GM12878 (cell line): Measurements from ENCODE around the gene SORCS2. TPM values are rescaled to one million over a fixed set of nuclear protein-coding genes. Genes with fewer than 3 reads are reported as not detected.

Experiments
- ATAC-seq: fragments of 200-7000 bp; cut with Tn5 transposase; 3 replicates; pipeline ENCODE4 v1.9.1; 2020; ENCODE audit warnings: mild to moderate bottlenecking, moderate library complexity
- BruUV-seq: library from RNA; stranded (reverse); fragments of 400-500 nt; replicated peaks from 2 replicates; lab custom pipeline; 2021; lab: Mats Ljungman, UMichigan
- CTCF ChIA-PET: fragments of 300-600 bp; sonication (Branson Sonifier 250); formaldehyde crosslinking; extraction: SDS; loops from one replicate; lab custom pipeline; 2021; ENCODE audit warnings: inconsistent platforms; lab: Yijun Ruan, JAX
- POLR2A ChIA-PET: fragments of 350-600 bp; formaldehyde crosslinking; extraction: SDS; loops from one replicate; lab custom pipeline; 2021; ENCODE audit warnings: inconsistent platforms; lab: Charles Lee
- RAD21 ChIA-PET: fragments of 300-600 bp; sonication (Branson Sonifier 250); formaldehyde crosslinking; loops from one replicate; lab custom pipeline; 2023; ENCODE audit warnings: antibody characterized with exemption; ENCODE audit not compliant: unreplicated experiment; lab: Charles Lee
- SMC1A ChIA-PET: fragments of 300-600 bp; sonication (Branson Sonifier 250); formaldehyde crosslinking; loops from one replicate; lab custom pipeline; 2023; ENCODE audit not compliant: unreplicated experiment, uncharacterized antibody; lab: Charles Lee
- DNase-seq: peaks from one replicate; pipeline ENCODE4 v3.0.0-alpha.2; 2011; ENCODE audit warnings: low read depth, low spot score
- FAIRE-seq: peaks from 3 replicates; lab custom pipeline; 2011; peaks lifted over from hg19 to GRCh38; lab: Jason Lieb, UNC
- H2AFZ ChIP-seq: 2 replicates; pipeline ENCODE4 v1.6.0; 2011; ENCODE audit warnings: low read depth, low read length, control low read depth; ENCODE audit not compliant: control insufficient read depth
- H3K27ac ChIP-seq: 2 replicates; pipeline ENCODE4 v1.5.1; 2011; ENCODE audit warnings: control low read depth; ENCODE audit not compliant: control insufficient read depth, insufficient read depth
- H3K27me3 ChIP-seq, 2 experiments: replicated peaks in 1 of 2; 2 replicates each; pipeline versions ENCODE4 v1.6.0 to v1.6.1; 2011; ENCODE audit warnings: low read length in 1 of 2; ENCODE audit not compliant: control insufficient read depth in 2 of 2, insufficient read depth in 2 of 2
- H3K36me3 ChIP-seq, 2 experiments: 2 replicates each; pipeline ENCODE4 v1.5.1; 2011; ENCODE audit warnings: low read length in 1 of 2; ENCODE audit not compliant: control insufficient read depth in 2 of 2, insufficient read depth in 2 of 2
- H3K4me1 ChIP-seq: 2 replicates; pipeline ENCODE4 v1.6.1; 2011; ENCODE audit warnings: mild to moderate bottlenecking, low read length, moderate library complexity, mixed read lengths; ENCODE audit not compliant: control insufficient read depth, insufficient read depth
- H3K4me2 ChIP-seq: 2 replicates; pipeline ENCODE4 v1.6.0; 2011; ENCODE audit warnings: control low read depth; ENCODE audit not compliant: control insufficient read depth, insufficient read depth
- H3K4me3 ChIP-seq: fragments of 200-600 bp; sonication (generic); 2 replicates; pipeline ENCODE4 v1.5.1; 2016
- H3K79me2 ChIP-seq: 2 replicates; pipeline ENCODE4 v1.6.0; 2011; ENCODE audit warnings: low read length; ENCODE audit not compliant: control insufficient read depth, insufficient read depth
- H3K9ac ChIP-seq: 2 replicates; pipeline ENCODE4 v1.8.0; 2011; ENCODE audit warnings: low read length, control low read depth, mixed read lengths; ENCODE audit not compliant: control insufficient read depth, insufficient read depth
- H3K9me3 ChIP-seq: replicated peaks from 3 replicates; pipeline ENCODE4 v1.5.1; 2011; ENCODE audit warnings: mild to moderate bottlenecking, low read length; ENCODE audit not compliant: control insufficient read depth, insufficient read depth
- H4K20me1 ChIP-seq: 2 replicates; pipeline ENCODE4 v1.6.0; 2011; ENCODE audit not compliant: control insufficient read depth, insufficient read depth
- CTCF ChIP-seq, 3 experiments: IDR thresholded peaks in 2 of 3; conservative IDR thresholded peaks in 1 of 3; 2 replicates each; pipeline ENCODE4 v1.5.1; 2011; ENCODE audit warnings: low read depth in 3 of 3, low read length in 3 of 3, mild to moderate bottlenecking in 3 of 3, control low read depth in 2 of 3, moderate library complexity in 2 of 3, inconsistent platforms in 1 of 3, mixed read lengths in 1 of 3; ENCODE audit not compliant: control insufficient read depth in 2 of 3, insufficient read depth in 1 of 3; ENCODE audit errors: extremely low read depth in 1 of 3
- E2F8 ChIP-seq: fragments of 450-650 bp; IDR thresholded peaks from 2 replicates; pipeline ENCODE4 v1.6.1; 2018; ENCODE audit warnings: mild to moderate bottlenecking, low read depth, moderate library complexity; ENCODE audit not compliant: partially characterized antibody
- HCFC1 ChIP-seq: fragments of 150-350 bp; IDR thresholded peaks from 2 replicates; pipeline ENCODE4 v1.6.1; 2014; ENCODE audit warnings: low read length
- MXI1 ChIP-seq: fragments of 150-350 bp; IDR thresholded peaks from 2 replicates; pipeline ENCODE4 v1.6.1; 2011; ENCODE audit warnings: low read depth, mild to moderate bottlenecking, inconsistent platforms, low read length, improper control_type of control experiment
- PKNOX1 ChIP-seq: fragments of 450-650 bp; IDR thresholded peaks from 2 replicates; pipeline ENCODE4 v1.6.1; 2016; ENCODE audit warnings: mild to moderate bottlenecking
- POU2F2 ChIP-seq: IDR thresholded peaks from 3 replicates; pipeline ENCODE4 v1.6.1; 2011; ENCODE audit warnings: low read depth, mild to moderate bottlenecking, low read length, borderline replicate concordance
- RAD51 ChIP-seq: fragments of 450-650 bp; IDR thresholded peaks from 2 replicates; pipeline ENCODE4 v1.6.1; 2016; ENCODE audit warnings: moderate library complexity, mild to moderate bottlenecking, inconsistent platforms
- SMAD5 ChIP-seq: IDR thresholded peaks from 2 replicates; pipeline ENCODE4 v1.6.1; 2016; ENCODE audit warnings: antibody characterized with exemption, low read depth
- ZNF217 ChIP-seq: fragments of 450-650 bp; IDR thresholded peaks from 2 replicates; pipeline ENCODE4 v1.6.1; 2017; ENCODE audit warnings: antibody characterized with exemption, mild to moderate bottlenecking
- WGBS: methylation state at CpG from one replicate; pipeline ENCODE4 v1.1.6; 2016; ENCODE audit warnings: low lambda C conversion rate; ENCODE audit not compliant: insufficient replicate concordance, insufficient coverage; ENCODE audit errors: missing lambda C conversion rate; 5-methylcytosine and 5-hydroxymethylcytosine counted together
- in situ Hi-C: fragments of 300-500 bp; cut with MboI; formaldehyde crosslinking; loops from 9 replicates; pipeline ENCODE4 v1.14.3; 2018; ENCODE audit warnings: mixed read lengths
- intact Hi-C: fragments of 100-400 bp; cut with micrococcal nuclease; formaldehyde crosslinking; loops from one replicate; pipeline ENCODE4 v1.14.2; 2022; ENCODE audit not compliant: unreplicated experiment
- polyA plus RNA-seq, 11 experiments: library from polyadenylated mRNA; depleted of rRNA in 4 of 11; unstranded in 6 of 11; stranded (reverse) in 5 of 11; fragments of >200 nt; fragmentation: Nextera tagmentation in 4 of 11; fragmentation: Illumina TruSeq in 1 of 11; extraction: Ambion mirVana in 4 of 11; extraction: Trizol in 1 of 11; gene quantifications; 1 replicate in 1 of 11; 2 replicates in 10 of 11; pipeline versions ENCODE4 v1.2.1 to v1.2.3, GENCODE V29; 2011 to 2016; ENCODE audit warnings: inconsistent platforms in 2 of 11, missing spikeins in 2 of 11, low read depth in 1 of 11
- total RNA-seq, 4 experiments: library from RNA; depleted of rRNA in 3 of 4; stranded (reverse); fragments of >200 nt in 3 of 4; fragmentation: Illumina TruSeq in 1 of 4; extraction: Trizol in 1 of 4; gene quantifications; 2 replicates each; pipeline versions ENCODE4 v1.2.1 to v1.2.3, GENCODE V29; 2013 to 2021

SORCS2 gene
- total and polyA plus RNA-seq, 10 of the 15 experiments (the other 5 are each of a cell fraction or from before 2014, with no cell fraction given), result 0.01 to 0.15 (median 0.05) TPM; not detected in 5

GRCh38 chr4:7618361-7618760, 426.0 kb downstream of the SORCS2 start (continued):
- TF ChIP-seq E2F8, result no peak
- TF ChIP-seq POU2F2, result no peak

- DNase-seq (no peak), ATAC-seq (no peak), FAIRE-seq (no peak)
- no peaks in the 10 kb centered on the region; a peak in 1 of 4 replicates for H3K27me3 ChIP-seq
- no peak overlapping the region for H3K4me2 ChIP-seq
- RAD21 ChIA-PET, result no interaction called here
- no peaks in the 10 kb centered on the region for H4K20me1 ChIP-seq
- SMC1A ChIA-PET, result no interaction called here
- CTCF ChIA-PET, result no interaction called here
- POLR2A ChIA-PET, result no interaction called here
- no peaks in the 10 kb centered on the region for H3K36me3 ChIP-seq
- intact Hi-C loops (no loop called here), in situ Hi-C loops (no loop called here)
- H3K79me2 ChIP-seq, result no peaks in the 10 kb centered on the region
- BruUV-seq, result no TSS peak
- no peak overlapping the region for H3K9ac ChIP-seq
- TF ChIP-seq SMAD5, result no peak
- no peak for TF ChIP-seq HCFC1
- no peak for TF ChIP-seq RAD51
- no peak for TF ChIP-seq MXI1
- TF ChIP-seq ZNF217, result no peak
- TF ChIP-seq PKNOX1, result no peak
- TF ChIP-seq CTCF (IDR thresholded peaks at IDR 0.05 in 2 of 3, conservative IDR thresholded peaks at IDR 0.05 in 1 of 3; ENCODE audit: control insufficient read depth in 2 of 3, extremely low read depth in 1 of 3, insufficient read depth in 1 of 3, low read depth in 3 of 3, low read length in 3 of 3), result no peak
- TF ChIP-seq, all 136 proteins: peak for 0
- Histone ChIP-seq H3K4me1 (no peaks in the 10 kb centered on the region), H3K27ac (no peak overlapping the region), H3K9me3 (no peaks in the 10 kb centered on the region), H3K4me3 (no peak overlapping the region), H2AFZ (no peak overlapping the region)
- WGBS, result 36% methylated on average over 16 of the region's 16 CpGs
Observed at GRCh38 chr4:7620086-7620813, 427.9 kb downstream of the SORCS2 start.
